Left lung (tissue), 10 donors: ENCODE results near the gene XPC. TPM values are rescaled to one million over a fixed set of nuclear protein-coding genes. Genes with fewer than 3 reads are reported as not detected.

Experiments
- ATAC-seq: fragments of 200-7000 bp; cut with Tn5 transposase; one replicate; pipeline ENCODE4 v1.9.1; 2020; ENCODE audit warnings: moderate library complexity
- DNase-seq, 4 donors: peaks; one replicate each; pipeline ENCODE4 v3.0.0-alpha.2; 2013 to 2020
- H3K27ac ChIP-seq, 2 donors: fragments of 200-600 bp; sonication (generic) in 1 of 2; one replicate each; pipeline versions ENCODE4 v1.5.0 to v1.8.0; 2020 to 2021
- H3K27me3 ChIP-seq, 2 donors: fragments of 200-600 bp; sonication (generic) in 1 of 2; one replicate each; pipeline versions ENCODE4 v1.5.0 to v1.8.0; 2020 to 2021
- H3K36me3 ChIP-seq, 2 donors: fragments of 200-600 bp; sonication (generic) in 1 of 2; one replicate each; pipeline versions ENCODE4 v1.5.0 to v1.8.0; 2020 to 2021
- H3K4me1 ChIP-seq, 2 donors: fragments of 200-600 bp; one replicate each; pipeline ENCODE4 v1.8.0; 2021
- H3K4me3 ChIP-seq, 2 donors: fragments of 200-600 bp; sonication (generic) in 1 of 2; one replicate each; pipeline versions ENCODE4 v1.5.0 to v1.8.0; 2020 to 2021; ENCODE audit warnings: mild to moderate bottlenecking in 1 of 2
- H3K9me3 ChIP-seq, 2 donors: fragments of 200-600 bp; sonication (generic) in 1 of 2; one replicate each; pipeline versions ENCODE4 v1.5.0 to v1.8.0; 2020 to 2021
- intact Hi-C, 2 donors: fragments of 100-400 bp; cut with DNase I; formaldehyde crosslinking; loops; one replicate each; pipeline versions ENCODE4 v1.11.2 to v1.14.2; 2022
- polyA plus RNA-seq, 6 donors: library from polyadenylated mRNA; unstranded; fragments of 120-200 nt; gene quantifications; one replicate each; pipeline ENCODE4 v1.2.1, GENCODE V29; 2013; ENCODE audit not compliant: insufficient read length in 6 of 6
- total RNA-seq, 2 donors: library from RNA; stranded (reverse); fragmentation: NEBNext Ultra II Directional; extraction: Animal tissue kit (Norgen Biotek cat#: 25700); gene quantifications; one replicate each; pipeline ENCODE4 v1.2.1, GENCODE V29; 2021
- TF ChIP-seq, protein P1 (sequence below), 2 donors: fragments of 200-600 bp; sonication (generic) in 1 of 2; IDR thresholded peaks; one replicate each; pipeline versions ENCODE4 v1.5.0 to v1.8.0; 2021; ENCODE audit warnings: antibody characterized with exemption in 2 of 2
- donor health status: DM: no; HTN: yes; CAD: no.
- donor health status: DM: no; HTN: no; CAD: no.

Gene XPC
- total and polyA plus RNA-seq, 8 donors = 23.9 to 47.6 (median 43.2) TPM

- ATAC-seq (no peak), DNase-seq (no peak)
- intact Hi-C loops = no loop called here
- TF ChIP-seq, protein P1, sequence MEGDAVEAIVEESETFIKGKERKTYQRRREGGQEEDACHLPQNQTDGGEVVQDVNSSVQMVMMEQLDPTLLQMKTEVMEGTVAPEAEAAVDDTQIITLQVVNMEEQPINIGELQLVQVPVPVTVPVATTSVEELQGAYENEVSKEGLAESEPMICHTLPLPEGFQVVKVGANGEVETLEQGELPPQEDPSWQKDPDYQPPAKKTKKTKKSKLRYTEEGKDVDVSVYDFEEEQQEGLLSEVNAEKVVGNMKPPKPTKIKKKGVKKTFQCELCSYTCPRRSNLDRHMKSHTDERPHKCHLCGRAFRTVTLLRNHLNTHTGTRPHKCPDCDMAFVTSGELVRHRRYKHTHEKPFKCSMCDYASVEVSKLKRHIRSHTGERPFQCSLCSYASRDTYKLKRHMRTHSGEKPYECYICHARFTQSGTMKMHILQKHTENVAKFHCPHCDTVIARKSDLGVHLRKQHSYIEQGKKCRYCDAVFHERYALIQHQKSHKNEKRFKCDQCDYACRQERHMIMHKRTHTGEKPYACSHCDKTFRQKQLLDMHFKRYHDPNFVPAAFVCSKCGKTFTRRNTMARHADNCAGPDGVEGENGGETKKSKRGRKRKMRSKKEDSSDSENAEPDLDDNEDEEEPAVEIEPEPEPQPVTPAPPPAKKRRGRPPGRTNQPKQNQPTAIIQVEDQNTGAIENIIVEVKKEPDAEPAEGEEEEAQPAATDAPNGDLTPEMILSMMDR (IDR thresholded peaks at IDR 0.05) = no peak
- no peaks in the 10 kb centered on the region for H3K4me1 ChIP-seq
- no peak overlapping the region for H3K4me3 ChIP-seq
- no peak overlapping the region for H3K27ac ChIP-seq
- H3K27me3 ChIP-seq = no peaks in the 10 kb centered on the region
- peaks cover 5 to 100% of the 10 kb centered on the region in 2 donors for H3K36me3 ChIP-seq
- no peaks in the 10 kb centered on the region for H3K9me3 ChIP-seq
Measured at GRCh38 chr3:14134291-14134690, 44.1 kb downstream of the XPC start.

DNA sequence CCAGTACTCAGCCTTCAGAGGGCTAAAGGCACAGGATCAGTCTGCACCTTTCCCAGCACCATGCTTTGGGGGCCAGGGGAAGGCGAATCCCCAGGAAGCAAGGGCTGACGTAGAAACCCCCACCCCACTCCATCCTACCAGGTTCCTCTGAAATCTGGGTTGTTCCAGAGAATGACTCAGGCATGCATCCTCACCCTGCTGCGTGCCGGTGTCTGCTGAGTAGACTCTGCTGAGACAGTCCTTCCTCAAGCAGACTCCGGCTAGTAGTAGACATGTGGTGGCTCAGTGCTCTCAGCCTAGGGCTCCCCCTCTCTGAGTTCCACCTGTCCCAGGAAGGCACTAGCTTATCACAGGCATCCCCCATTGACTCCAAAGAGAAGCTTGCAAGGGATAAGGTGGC lies 44.5 kb downstream of the XPC start:
- no peak for ATAC-seq

GRCh38 chr3:14133188-14133800 lies 45.1 kb downstream of the XPC start:
- ATAC-seq = no peak
- no peak for DNase-seq
- Histone ChIP-seq H3K9me3 (no peaks in the 10 kb centered on the region), H3K36me3 (peaks cover 5 to 100% of the 10 kb centered on the region in 2 donors), H3K27me3 (no peaks in the 10 kb centered on the region), H3K27ac (no peak overlapping the region), H3K4me1 (no peaks in the 10 kb centered on the region), H3K4me3 (no peak overlapping the region)
- TF ChIP-seq, protein P1 (IDR thresholded peaks at IDR 0.05) = no peak
- intact Hi-C loops = no loop called here

More for the DNA sequence above, 44.5 kb downstream of the XPC start:
- no peak overlapping the region for H3K27ac ChIP-seq
- no peaks in the 10 kb centered on the region for H3K9me3 ChIP-seq
- no peak for DNase-seq
- TF ChIP-seq, protein P1 (IDR thresholded peaks at IDR 0.05) = no peak
- H3K27me3 ChIP-seq = no peaks in the 10 kb centered on the region
- H3K4me1 ChIP-seq = no peaks in the 10 kb centered on the region
- H3K36me3 ChIP-seq = peaks cover 5 to 100% of the 10 kb centered on the region in 2 donors
- H3K4me3 ChIP-seq = no peak overlapping the region
- intact Hi-C loops = no loop called here

DNA sequence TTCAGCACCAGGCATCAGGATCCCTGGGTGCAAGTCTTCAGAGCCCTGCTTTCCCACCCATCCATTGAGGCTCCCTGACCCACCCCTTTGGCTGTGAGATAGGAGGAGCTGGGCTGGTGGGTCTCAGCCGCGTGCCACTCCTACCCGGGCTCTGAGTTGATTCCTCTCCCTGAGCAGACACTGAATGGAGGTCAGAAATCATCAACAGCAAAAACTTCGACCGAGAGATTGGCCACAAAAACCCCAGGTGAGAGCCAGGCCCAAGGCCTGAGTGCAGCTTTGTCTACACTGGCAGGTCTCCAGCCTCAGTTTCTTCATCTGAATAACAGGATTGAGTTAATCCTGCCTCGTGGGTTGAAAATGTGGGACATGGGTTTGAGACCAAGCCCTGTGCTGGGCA lies 45.7 kb downstream of the XPC start:
- Histone ChIP-seq H3K27me3 (no peaks in the 10 kb centered on the region), H3K4me1 (peaks cover 0 to 4% of the 10 kb centered on the region in 2 donors), H3K27ac (no peak overlapping the region), H3K36me3 (peaks cover 5 to 100% of the 10 kb centered on the region in 2 donors), H3K4me3 (no peak overlapping the region), H3K9me3 (no peaks in the 10 kb centered on the region)
- intact Hi-C loops = no loop called here
- TF ChIP-seq, protein P1 (IDR thresholded peaks at IDR 0.05) = no peak
- ATAC-seq (no peak), DNase-seq (no peak)

GRCh38 chr3:14132120-14132519 lies 46.3 kb downstream of the XPC start:
- H3K4me1 ChIP-seq = peaks cover 0 to 10% of the 10 kb centered on the region in 2 donors
- TF ChIP-seq, protein P1 (IDR thresholded peaks at IDR 0.05) = no peak
- no peak overlapping the region for H3K4me3 ChIP-seq
- H3K27me3 ChIP-seq = no peaks in the 10 kb centered on the region
- no peaks in the 10 kb centered on the region for H3K9me3 ChIP-seq
- DNase-seq (no peak), ATAC-seq (no peak)
- no peak overlapping the region for H3K27ac ChIP-seq
- intact Hi-C loops = no loop called here
- peaks cover 5 to 100% of the 10 kb centered on the region in 2 donors for H3K36me3 ChIP-seq
